Measurements from ENCODE around the gene HMGN1. TPM values are rescaled to one million over a fixed set of nuclear protein-coding genes. Genes with fewer than 3 reads are reported as not detected.

The HMGN1 gene
- total RNA-seq, 1 experiment from 2014 or later = 262 TPM

- Mint-ChIP-seq H3K4me1 (ENCODE audit: low read depth, unreplicated experiment) (peaks cover 17% of the 10 kb centered on the region), H3K27ac (ENCODE audit: unreplicated experiment) (no peak overlapping the region), H3K9me3 (ENCODE audit: low read depth, unreplicated experiment) (no peaks in the 10 kb centered on the region), H3K27me3 (ENCODE audit: unreplicated experiment) (no peaks in the 10 kb centered on the region), H3K4me3 (ENCODE audit: low read depth, unreplicated experiment) (no peak overlapping the region), H3K36me3 (ENCODE audit: insufficient read depth, unreplicated experiment) (peaks cover 23% of the 10 kb centered on the region)
- DNase-seq = no peak
- no peak for TF ChIP-seq CTCF (IDR thresholded peaks at IDR 0.05; ENCODE audit: unreplicated experiment)
- intact Hi-C loops (cut with micrococcal nuclease; ENCODE audit: unreplicated experiment) = no loop called here
- CTCF ChIA-PET = no interaction called here
- BruUV-seq (replicated peaks) = no TSS peak
Observed at GRCh38 chr21:39353295-39353694, 4.4 kb upstream of the HMGN1 start.

- no peak for DNase-seq
- H3K27ac Mint-ChIP-seq (ENCODE audit: unreplicated experiment) = peak overlapping the region; percentile 77
- BruUV-seq (replicated peaks) = TSS peak; percentile 83
- H3K4me3 Mint-ChIP-seq (ENCODE audit: low read depth, unreplicated experiment) = peak overlapping the region; percentile 72
- CTCF ChIA-PET = interaction anchor here (1.0 kb wide), 1 partner anchor 37 kb away, joined by 8 read pairs; no protein-coding TSS in a partner anchor
- H3K9me3 Mint-ChIP-seq (ENCODE audit: low read depth, unreplicated experiment) = no peaks in the 10 kb centered on the region
- no peak for TF ChIP-seq CTCF (IDR thresholded peaks at IDR 0.05; ENCODE audit: unreplicated experiment)
- H3K4me1 Mint-ChIP-seq (ENCODE audit: low read depth, unreplicated experiment) = peaks cover 20% of the 10 kb centered on the region
- peaks cover 46% of the 10 kb centered on the region for H3K36me3 Mint-ChIP-seq (ENCODE audit: insufficient read depth, unreplicated experiment)
- H3K27me3 Mint-ChIP-seq (ENCODE audit: unreplicated experiment) = no peaks in the 10 kb centered on the region
- intact Hi-C loops (cut with micrococcal nuclease; ENCODE audit: unreplicated experiment) = no loop called here
Observed at GRCh38 chr21:39350094-39351005, 1.5 kb upstream of the HMGN1 start.

GRCh38 chr21:39349211-39350093 lies 564 bp upstream of the HMGN1 start:
- Mint-ChIP-seq H3K27ac (ENCODE audit: unreplicated experiment) (peak overlapping the region; percentile 77), H3K4me3 (ENCODE audit: low read depth, unreplicated experiment) (peak overlapping the region; percentile 72), H3K36me3 (ENCODE audit: insufficient read depth, unreplicated experiment) (peaks cover 52% of the 10 kb centered on the region), H3K9me3 (ENCODE audit: low read depth, unreplicated experiment) (no peaks in the 10 kb centered on the region), H3K4me1 (ENCODE audit: low read depth, unreplicated experiment) (peaks cover 28% of the 10 kb centered on the region), H3K27me3 (ENCODE audit: unreplicated experiment) (no peaks in the 10 kb centered on the region)
- peak; percentile 96 for DNase-seq
- TF ChIP-seq CTCF (IDR thresholded peaks at IDR 0.05; ENCODE audit: unreplicated experiment) = no peak
- no TSS peak for BruUV-seq (replicated peaks)
- intact Hi-C loops (cut with micrococcal nuclease; ENCODE audit: unreplicated experiment) = loop anchor here (5.0 kb wide), 1 partner anchor 37 kb away; the partner anchor contains the start of gene BRWD1
- CTCF ChIA-PET = interaction anchor here (1.0 kb wide), 1 partner anchor 38 kb away, joined by 8 read pairs; no protein-coding TSS in a partner anchor

- no TSS peak for BruUV-seq (replicated peaks)
Observed at GRCh38 chr21:39348040-39348354, 891 bp downstream of the HMGN1 start.

More at GRCh38 chr21:39348040-39348354, 891 bp downstream of the HMGN1 start:
- DNase-seq = peak; percentile 3
- H3K4me3 Mint-ChIP-seq (ENCODE audit: low read depth, unreplicated experiment) = peak overlapping the region; percentile 72
- H3K36me3 Mint-ChIP-seq (ENCODE audit: insufficient read depth, unreplicated experiment) = peaks cover 61% of the 10 kb centered on the region
- peak overlapping the region; percentile 36 for H3K27ac Mint-ChIP-seq (ENCODE audit: unreplicated experiment)
- H3K27me3 Mint-ChIP-seq (ENCODE audit: unreplicated experiment) = no peaks in the 10 kb centered on the region
- intact Hi-C loops (cut with micrococcal nuclease; ENCODE audit: unreplicated experiment) = loop anchor here (5.0 kb wide), 1 partner anchor 36 kb away; the partner anchor contains the start of gene BRWD1
- CTCF ChIA-PET = interaction anchor here (1.0 to 1.5 kb wide), 2 partner anchors 35 to 40 kb away, joined by 3 to 11 read pairs; no protein-coding TSS in a partner anchor
- no peaks in the 10 kb centered on the region for H3K9me3 Mint-ChIP-seq (ENCODE audit: low read depth, unreplicated experiment)
- TF ChIP-seq CTCF (IDR thresholded peaks at IDR 0.05; ENCODE audit: unreplicated experiment) = no peak
- peaks cover 34% of the 10 kb centered on the region for H3K4me1 Mint-ChIP-seq (ENCODE audit: low read depth, unreplicated experiment)

All from Calu3 (cell line).